Hepatocyte (in vitro differentiated cells): Measurements from ENCODE around the gene KCTD18. TPM values are rescaled to one million over a fixed set of nuclear protein-coding genes. Genes with fewer than 3 reads are reported as not detected.

Experiments
- DNase-seq: peaks from one replicate; pipeline ENCODE4 v3.0.0-alpha.2; 2016; ENCODE audit warnings: low spot score
- H2AFZ ChIP-seq: fragments of 200-600 bp; sonication (generic); 2 replicates; pipeline ENCODE4 v1.6.0; 2016; ENCODE audit warnings: antibody characterized with exemption, mild to moderate bottlenecking
- H3K27ac ChIP-seq: fragments of 200-600 bp; sonication (generic); 2 replicates; pipeline ENCODE4 v1.5.1; 2016; ENCODE audit warnings: mild to moderate bottlenecking
- H3K27me3 ChIP-seq: fragments of 200-600 bp; sonication (generic); 2 replicates; pipeline ENCODE4 v1.6.1; 2016
- H3K36me3 ChIP-seq: fragments of 200-600 bp; sonication (generic); replicated peaks from 2 replicates; pipeline ENCODE4 v1.5.1; 2016; ENCODE audit warnings: low read depth; ENCODE audit not compliant: insufficient read depth
- H3K4me1 ChIP-seq: fragments of 200-600 bp; sonication (generic); 2 replicates; pipeline ENCODE4 v1.5.1; 2016; ENCODE audit warnings: mild to moderate bottlenecking, moderate library complexity; ENCODE audit not compliant: insufficient read depth
- H3K4me2 ChIP-seq: fragments of 200-600 bp; sonication (generic); 2 replicates; pipeline ENCODE4 v1.6.0; 2016
- H3K4me3 ChIP-seq: fragments of 200-600 bp; sonication (generic); 2 replicates; pipeline ENCODE4 v1.5.1; 2016; ENCODE audit warnings: mild to moderate bottlenecking
- H3K79me2 ChIP-seq: fragments of 200-600 bp; sonication (generic); 2 replicates; pipeline ENCODE4 v1.6.0; 2017; ENCODE audit warnings: mild to moderate bottlenecking
- H3K9me2 ChIP-seq: fragments of 200-600 bp; sonication (generic); replicated peaks from 2 replicates; pipeline ENCODE4 v1.6.0; 2017; ENCODE audit warnings: mild to moderate bottlenecking; ENCODE audit not compliant: insufficient read depth
- H3K9me3 ChIP-seq: fragments of 200-600 bp; sonication (generic); 2 replicates; pipeline ENCODE4 v1.5.1; 2016; ENCODE audit warnings: low read depth, mild to moderate bottlenecking
- H4K20me1 ChIP-seq: fragments of 200-600 bp; sonication (generic); 2 replicates; pipeline ENCODE4 v1.6.0; 2016; ENCODE audit warnings: mild to moderate bottlenecking; ENCODE audit not compliant: insufficient read depth, poor library complexity, severe bottlenecking
- EZH2 ChIP-seq: fragments of 200-600 bp; sonication (generic); IDR thresholded peaks from 2 replicates; pipeline ENCODE4 v1.6.1; 2016; ENCODE audit warnings: antibody characterized with exemption, mild to moderate bottlenecking, borderline replicate concordance
- EZH2phosphoT487 ChIP-seq: fragments of 200-600 bp; sonication (generic); IDR thresholded peaks from one replicate; pipeline ENCODE4 v1.6.1; 2018; ENCODE audit warnings: antibody characterized with exemption, mild to moderate bottlenecking, low read depth, moderate library complexity; ENCODE audit not compliant: unreplicated experiment, severe bottlenecking
- WGBS: methylation state at CpG from one replicate; pipeline ENCODE4 v1.1.6; 2016; ENCODE audit warnings: low lambda C conversion rate; ENCODE audit errors: missing lambda C conversion rate; 5-methylcytosine and 5-hydroxymethylcytosine counted together
- polyA plus RNA-seq: library from polyadenylated mRNA; unstranded; fragments of >200 nt; fragmentation: Nextera tagmentation; extraction: Ambion mirVana; gene quantifications from 2 replicates; pipeline ENCODE4 v1.2.1, GENCODE V29; 2016
- total RNA-seq: library from RNA; depleted of rRNA; stranded (reverse); fragments of >200 nt; gene quantifications from 2 replicates; pipeline ENCODE4 v1.2.3, GENCODE V29; 2014
- TF ChIP-seq, protein P1 (sequence below): fragments of 200-600 bp; sonication (generic); IDR thresholded peaks from 2 replicates; pipeline ENCODE4 v1.5.1; 2016; ENCODE audit warnings: antibody characterized with exemption, mild to moderate bottlenecking; ENCODE audit not compliant: poor library complexity

The KCTD18 gene
- total and polyA plus RNA-seq, 2 experiments from 2014 or later = 12.7 to 13.4 TPM

- H3K27me3 ChIP-seq = no peaks in the 10 kb centered on the region
- H3K9me2 ChIP-seq = no peaks in the 10 kb centered on the region
- H2AFZ ChIP-seq = no peak overlapping the region
- no peak overlapping the region for H3K4me2 ChIP-seq
- H3K79me2 ChIP-seq = peaks cover 4% of the 10 kb centered on the region
- no peak overlapping the region for H3K27ac ChIP-seq
- TF ChIP-seq EZH2phosphoT487 = no peak
- TF ChIP-seq EZH2 = no peak
- TF ChIP-seq, protein P1, sequence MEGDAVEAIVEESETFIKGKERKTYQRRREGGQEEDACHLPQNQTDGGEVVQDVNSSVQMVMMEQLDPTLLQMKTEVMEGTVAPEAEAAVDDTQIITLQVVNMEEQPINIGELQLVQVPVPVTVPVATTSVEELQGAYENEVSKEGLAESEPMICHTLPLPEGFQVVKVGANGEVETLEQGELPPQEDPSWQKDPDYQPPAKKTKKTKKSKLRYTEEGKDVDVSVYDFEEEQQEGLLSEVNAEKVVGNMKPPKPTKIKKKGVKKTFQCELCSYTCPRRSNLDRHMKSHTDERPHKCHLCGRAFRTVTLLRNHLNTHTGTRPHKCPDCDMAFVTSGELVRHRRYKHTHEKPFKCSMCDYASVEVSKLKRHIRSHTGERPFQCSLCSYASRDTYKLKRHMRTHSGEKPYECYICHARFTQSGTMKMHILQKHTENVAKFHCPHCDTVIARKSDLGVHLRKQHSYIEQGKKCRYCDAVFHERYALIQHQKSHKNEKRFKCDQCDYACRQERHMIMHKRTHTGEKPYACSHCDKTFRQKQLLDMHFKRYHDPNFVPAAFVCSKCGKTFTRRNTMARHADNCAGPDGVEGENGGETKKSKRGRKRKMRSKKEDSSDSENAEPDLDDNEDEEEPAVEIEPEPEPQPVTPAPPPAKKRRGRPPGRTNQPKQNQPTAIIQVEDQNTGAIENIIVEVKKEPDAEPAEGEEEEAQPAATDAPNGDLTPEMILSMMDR = no peak
- no peaks in the 10 kb centered on the region for H3K36me3 ChIP-seq
- DNase-seq = no peak
- no peaks in the 10 kb centered on the region for H3K4me1 ChIP-seq
- no peaks in the 10 kb centered on the region for H4K20me1 ChIP-seq
- no peaks in the 10 kb centered on the region for H3K9me3 ChIP-seq
- no peak overlapping the region for H3K4me3 ChIP-seq
Measured at GRCh38 chr2:200534572-200534971, 24.7 kb upstream of the KCTD18 start.

- Histone ChIP-seq H2AFZ (no peak overlapping the region), H3K4me3 (no peak overlapping the region), H3K36me3 (no peaks in the 10 kb centered on the region), H3K27me3 (no peaks in the 10 kb centered on the region), H3K79me2 (peaks cover 8% of the 10 kb centered on the region), H4K20me1 (no peaks in the 10 kb centered on the region), H3K27ac (no peak overlapping the region), H3K9me3 (no peaks in the 10 kb centered on the region), H3K4me1 (no peaks in the 10 kb centered on the region), H3K9me2 (no peaks in the 10 kb centered on the region), H3K4me2 (no peak overlapping the region)
- WGBS = 94% methylated on average over 2 of the region's 2 CpGs
- DNase-seq = no peak
- no peak for TF ChIP-seq EZH2phosphoT487
- TF ChIP-seq EZH2 = no peak
- TF ChIP-seq, protein P1 = no peak
Measured at GRCh38 chr2:200533754-200534153, 23.9 kb upstream of the KCTD18 start.

DNA sequence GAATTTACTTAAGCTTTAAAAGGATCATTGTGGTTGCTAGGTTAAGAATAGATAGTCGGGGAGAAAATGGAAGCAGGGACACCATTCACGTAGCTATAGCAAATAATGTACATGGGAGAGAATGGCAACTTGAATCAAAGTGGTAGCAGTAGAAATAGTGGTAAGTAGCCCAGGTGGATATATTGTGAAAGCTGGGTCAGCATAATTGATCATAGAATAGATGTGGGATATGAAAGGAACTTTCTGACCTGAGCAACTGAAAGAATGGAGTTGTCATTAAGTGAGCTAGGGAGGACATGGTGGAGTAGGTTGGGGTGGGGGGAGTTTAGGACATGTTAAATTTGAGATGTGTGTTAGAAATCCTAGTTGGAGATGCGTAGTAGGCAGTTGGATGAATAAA is 18.4 kb upstream of the KCTD18 start:
- Histone ChIP-seq H3K9me3 (no peaks in the 10 kb centered on the region), H3K79me2 (peaks cover 29% of the 10 kb centered on the region), H3K27me3 (no peaks in the 10 kb centered on the region), H3K9me2 (no peaks in the 10 kb centered on the region), H3K4me2 (no peak overlapping the region), H3K4me1 (no peaks in the 10 kb centered on the region), H3K36me3 (no peaks in the 10 kb centered on the region), H3K27ac (no peak overlapping the region), H4K20me1 (no peaks in the 10 kb centered on the region), H3K4me3 (no peak overlapping the region), H2AFZ (no peak overlapping the region)
- WGBS = 87% methylated on average over 3 of the region's 3 CpGs
- no peak for DNase-seq
- TF ChIP-seq, protein P1 = no peak
- no peak for TF ChIP-seq EZH2phosphoT487
- TF ChIP-seq EZH2 = no peak
